ENCODE measurements around the gene MAGI2. TPM values are rescaled to one million over a fixed set of nuclear protein-coding genes. Genes with fewer than 3 reads are reported as not detected.

MAGI2 gene
- total and polyA plus RNA-seq, 4 donors = 3.7 to 25.5 (median 11.6) TPM

DNA sequence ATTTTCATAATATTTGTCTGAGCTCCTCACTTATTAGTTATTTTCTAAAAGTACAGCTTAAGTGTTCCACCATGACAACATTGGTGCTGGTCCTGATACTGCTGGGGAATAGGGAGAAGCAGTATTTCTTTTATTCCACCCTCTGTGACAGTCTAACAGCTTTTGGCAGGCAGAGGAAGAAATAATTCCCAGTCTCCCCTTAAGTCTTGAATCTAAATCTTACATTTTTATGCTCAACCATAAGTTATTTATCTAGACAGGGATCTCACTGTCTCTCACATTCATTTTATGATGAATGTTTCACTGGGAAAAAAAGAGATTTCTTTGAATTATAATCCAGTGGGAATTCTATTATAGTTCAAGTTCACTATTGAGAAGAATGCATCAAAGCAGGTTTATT, 71.5 kb downstream of the MAGI2 start:
- no peaks in the 10 kb centered on the region for H3K36me3 ChIP-seq (ENCODE audit: control insufficient read depth in 1 of 2, insufficient read depth in 2 of 2, low read length in 1 of 2)
- H3K4me3 ChIP-seq (ENCODE audit: low read length in 2 of 2) = no peak overlapping the region
- no peak overlapping the region for H3K27ac ChIP-seq (ENCODE audit: low read depth in 1 of 2, low read length in 2 of 2)
- ATAC-seq (ENCODE audit: low FRiP score) = no peak
- no peaks in the 10 kb centered on the region for H3K27me3 ChIP-seq (ENCODE audit: control insufficient read depth in 1 of 2, insufficient read depth in 2 of 2, low read length in 1 of 2)
- no peaks in the 10 kb centered on the region for H3K4me1 ChIP-seq (ENCODE audit: control insufficient read depth in 1 of 2, insufficient read depth in 2 of 2, low read length in 2 of 2)
- intact Hi-C loops (cut with DNase I) = no loop called here
- no peak for DNase-seq
- no peaks in the 10 kb centered on the region for H3K9me3 ChIP-seq (ENCODE audit: control insufficient read depth, low read length)

DNA sequence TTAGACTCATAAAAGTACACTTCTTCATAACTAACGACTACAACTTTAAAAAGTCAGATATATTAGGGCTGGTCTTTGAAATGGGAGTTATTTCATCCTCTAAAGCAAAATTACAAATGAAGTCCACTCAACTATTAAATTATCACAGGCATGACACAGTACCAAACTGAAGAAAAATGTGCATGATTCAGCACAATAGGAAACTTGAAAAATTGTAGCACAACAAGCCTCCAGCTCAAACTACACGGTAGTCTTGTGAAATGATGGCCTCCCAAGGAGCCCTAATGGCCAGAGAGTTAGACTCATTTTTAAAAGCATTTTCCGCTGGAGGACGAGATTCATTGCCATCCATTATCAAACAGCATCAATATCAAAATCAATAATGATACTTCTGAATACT, 76.4 kb downstream of the MAGI2 start:
- no peaks in the 10 kb centered on the region for H3K4me1 ChIP-seq (ENCODE audit: control insufficient read depth in 1 of 2, insufficient read depth in 2 of 2, low read length in 2 of 2)
- H3K27ac ChIP-seq (ENCODE audit: low read depth in 1 of 2, low read length in 2 of 2) = no peak overlapping the region
- intact Hi-C loops (cut with DNase I) = no loop called here
- no peaks in the 10 kb centered on the region for H3K27me3 ChIP-seq (ENCODE audit: control insufficient read depth in 1 of 2, insufficient read depth in 2 of 2, low read length in 1 of 2)
- H3K9me3 ChIP-seq (ENCODE audit: control insufficient read depth, low read length) = no peaks in the 10 kb centered on the region
- ATAC-seq (ENCODE audit: low FRiP score) (no peak), DNase-seq (no peak)
- no peak overlapping the region for H3K4me3 ChIP-seq (ENCODE audit: low read length in 2 of 2)
- WGBS, 2 donors = 63 to 64% methylated on average over 4 of the region's 4 CpGs
- no peaks in the 10 kb centered on the region for H3K36me3 ChIP-seq (ENCODE audit: control insufficient read depth in 1 of 2, insufficient read depth in 2 of 2, low read length in 1 of 2)

DNA sequence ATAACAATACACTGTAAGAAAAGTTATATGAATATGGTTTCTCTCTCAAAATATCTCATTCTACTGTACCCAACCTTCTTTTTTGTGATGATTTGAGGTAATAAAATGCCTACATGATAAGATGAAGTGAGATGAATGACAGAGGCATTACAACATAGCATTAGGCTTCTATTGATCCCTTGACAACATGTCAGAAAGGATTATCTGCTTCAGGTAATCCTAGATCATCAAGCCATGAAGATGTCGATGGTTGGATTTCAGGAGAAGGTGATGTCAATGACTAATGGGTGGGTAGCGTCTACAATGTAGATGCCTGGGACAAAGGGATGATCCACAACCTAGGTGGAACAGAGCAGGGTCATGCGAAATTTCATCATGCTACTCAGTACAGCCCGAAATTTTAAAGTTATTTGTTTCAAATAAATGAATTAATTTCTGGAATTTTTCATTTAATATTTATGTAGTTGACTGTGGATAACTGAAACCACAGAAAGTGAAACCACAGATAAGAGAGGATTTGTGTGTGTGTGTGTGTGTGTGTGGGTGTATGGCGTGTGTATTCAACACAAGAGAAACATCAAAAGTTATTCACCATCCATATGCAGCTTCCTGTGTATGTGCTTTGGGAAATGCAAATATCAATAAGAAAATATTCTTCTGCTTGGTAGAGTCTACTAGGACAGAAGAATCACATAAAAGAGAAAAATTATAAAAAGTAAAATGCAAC, 77.0 kb downstream of the MAGI2 start:
- WGBS, 2 donors = 89 to 92% methylated on average over 5 of the region's 5 CpGs
- ATAC-seq (ENCODE audit: low FRiP score) (no peak), DNase-seq (no peak)
- intact Hi-C loops (cut with DNase I) = no loop called here
- no peak overlapping the region for H3K4me3 ChIP-seq (ENCODE audit: low read length in 2 of 2)
- no peaks in the 10 kb centered on the region for H3K4me1 ChIP-seq (ENCODE audit: control insufficient read depth in 1 of 2, insufficient read depth in 2 of 2, low read length in 2 of 2)
- H3K27me3 ChIP-seq (ENCODE audit: control insufficient read depth in 1 of 2, insufficient read depth in 2 of 2, low read length in 1 of 2) = no peaks in the 10 kb centered on the region
- H3K36me3 ChIP-seq (ENCODE audit: control insufficient read depth in 1 of 2, insufficient read depth in 2 of 2, low read length in 1 of 2) = no peaks in the 10 kb centered on the region
- H3K9me3 ChIP-seq (ENCODE audit: control insufficient read depth, low read length) = no peaks in the 10 kb centered on the region
- H3K27ac ChIP-seq (ENCODE audit: low read depth in 1 of 2, low read length in 2 of 2) = no peak overlapping the region

DNA sequence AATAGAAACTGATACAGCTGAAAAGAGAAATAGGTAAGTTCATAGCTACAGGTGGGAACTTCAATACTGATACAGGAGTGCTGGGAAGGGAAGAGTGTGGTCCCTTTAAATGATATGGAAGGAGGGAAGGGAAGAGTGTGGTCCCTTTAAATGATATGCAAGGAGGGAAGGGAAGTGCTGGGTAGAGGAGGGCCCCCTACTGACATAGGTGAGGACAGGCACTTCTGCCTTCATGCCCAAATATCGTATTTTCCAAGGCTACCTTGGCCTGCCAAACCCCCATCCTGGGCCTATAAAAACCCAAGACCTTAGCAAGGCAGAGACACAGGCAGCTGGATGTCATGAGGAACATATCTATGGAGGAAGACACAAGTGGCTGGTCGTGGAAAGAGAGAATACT, 92.3 kb downstream of the MAGI2 start:
- intact Hi-C loops (cut with DNase I) = no loop called here
- no peak for ATAC-seq (ENCODE audit: low FRiP score)
- peaks cover 3% of the 10 kb centered on the region for H3K9me3 ChIP-seq (ENCODE audit: control insufficient read depth, low read length)
- no peaks in the 10 kb centered on the region for H3K4me1 ChIP-seq (ENCODE audit: control insufficient read depth in 1 of 2, insufficient read depth in 2 of 2, low read length in 2 of 2)
- no peak overlapping the region for H3K4me3 ChIP-seq (ENCODE audit: low read length in 2 of 2)
- no peak overlapping the region for H3K27ac ChIP-seq (ENCODE audit: low read depth in 1 of 2, low read length in 2 of 2)
- WGBS, 2 donors = 72 to 78% methylated on average over 2 of the region's 2 CpGs
- H3K36me3 ChIP-seq (ENCODE audit: control insufficient read depth in 1 of 2, insufficient read depth in 2 of 2, low read length in 1 of 2) = no peaks in the 10 kb centered on the region
- no peaks in the 10 kb centered on the region for H3K27me3 ChIP-seq (ENCODE audit: control insufficient read depth in 1 of 2, insufficient read depth in 2 of 2, low read length in 1 of 2)
- no peak for DNase-seq

DNA sequence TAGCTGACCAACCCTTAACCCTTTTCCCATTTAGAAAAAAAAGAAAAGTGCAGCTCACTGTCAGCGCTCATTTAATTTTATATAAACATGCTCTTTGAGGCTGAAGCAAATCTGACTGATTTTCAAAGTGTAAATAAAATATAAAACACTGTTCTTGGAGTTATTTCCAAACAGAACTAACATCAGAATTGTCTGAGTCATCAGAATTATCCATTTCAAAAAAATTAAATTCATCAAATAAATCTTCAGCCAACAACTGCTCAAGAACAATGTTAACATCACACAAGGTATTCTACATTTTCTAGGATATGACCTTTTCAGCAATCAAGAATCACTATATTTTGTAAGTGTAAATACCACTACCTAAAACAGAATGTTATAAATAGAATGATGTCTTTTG, 93.6 kb downstream of the MAGI2 start:
- Histone ChIP-seq H3K4me1 (ENCODE audit: control insufficient read depth in 1 of 2, insufficient read depth in 2 of 2, low read length in 2 of 2) (no peaks in the 10 kb centered on the region), H3K36me3 (ENCODE audit: control insufficient read depth in 1 of 2, insufficient read depth in 2 of 2, low read length in 1 of 2) (no peaks in the 10 kb centered on the region), H3K27me3 (ENCODE audit: control insufficient read depth in 1 of 2, insufficient read depth in 2 of 2, low read length in 1 of 2) (no peaks in the 10 kb centered on the region), H3K9me3 (ENCODE audit: control insufficient read depth, low read length) (peaks cover 3% of the 10 kb centered on the region), H3K27ac (ENCODE audit: low read depth in 1 of 2, low read length in 2 of 2) (no peak overlapping the region), H3K4me3 (ENCODE audit: low read length in 2 of 2) (no peak overlapping the region)
- ATAC-seq (ENCODE audit: low FRiP score) = no peak
- DNase-seq = no peak
- intact Hi-C loops (cut with DNase I) = no loop called here
- WGBS, 2 donors = 97% methylated on average over 1 of the region's 1 CpG

DNA sequence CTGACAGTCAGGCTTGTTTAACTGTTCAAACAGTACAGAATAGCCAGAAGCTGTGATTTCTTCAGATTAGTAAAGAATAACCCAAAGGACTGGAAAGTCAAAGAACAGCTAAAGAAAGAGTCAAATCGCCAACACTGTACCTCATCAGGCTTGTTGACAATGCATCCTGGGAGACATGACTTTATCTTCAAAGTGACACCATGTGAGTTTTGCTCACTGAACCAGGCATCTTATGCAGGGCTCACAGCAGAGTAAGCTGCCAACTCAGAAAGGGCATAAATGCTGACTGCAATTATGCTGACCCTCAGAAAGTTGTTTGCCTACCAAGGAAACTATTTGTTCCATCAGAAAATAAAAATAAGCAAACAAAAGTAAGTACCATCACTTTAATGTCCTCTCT, 96.4 kb downstream of the MAGI2 start:
- intact Hi-C loops (cut with DNase I) = no loop called here
- ATAC-seq (ENCODE audit: low FRiP score) (no peak), DNase-seq (no peak)
- Histone ChIP-seq H3K36me3 (ENCODE audit: control insufficient read depth in 1 of 2, insufficient read depth in 2 of 2, low read length in 1 of 2) (no peaks in the 10 kb centered on the region), H3K9me3 (ENCODE audit: control insufficient read depth, low read length) (peaks cover 3% of the 10 kb centered on the region), H3K27ac (ENCODE audit: low read depth in 1 of 2, low read length in 2 of 2) (no peak overlapping the region), H3K27me3 (ENCODE audit: control insufficient read depth in 1 of 2, insufficient read depth in 2 of 2, low read length in 1 of 2) (no peaks in the 10 kb centered on the region), H3K4me3 (ENCODE audit: low read length in 2 of 2) (no peak overlapping the region), H3K4me1 (ENCODE audit: control insufficient read depth in 1 of 2, insufficient read depth in 2 of 2, low read length in 2 of 2) (no peaks in the 10 kb centered on the region)
- WGBS, 2 donors = 41 to 54% methylated on average over 1 of the region's 1 CpG

DNA sequence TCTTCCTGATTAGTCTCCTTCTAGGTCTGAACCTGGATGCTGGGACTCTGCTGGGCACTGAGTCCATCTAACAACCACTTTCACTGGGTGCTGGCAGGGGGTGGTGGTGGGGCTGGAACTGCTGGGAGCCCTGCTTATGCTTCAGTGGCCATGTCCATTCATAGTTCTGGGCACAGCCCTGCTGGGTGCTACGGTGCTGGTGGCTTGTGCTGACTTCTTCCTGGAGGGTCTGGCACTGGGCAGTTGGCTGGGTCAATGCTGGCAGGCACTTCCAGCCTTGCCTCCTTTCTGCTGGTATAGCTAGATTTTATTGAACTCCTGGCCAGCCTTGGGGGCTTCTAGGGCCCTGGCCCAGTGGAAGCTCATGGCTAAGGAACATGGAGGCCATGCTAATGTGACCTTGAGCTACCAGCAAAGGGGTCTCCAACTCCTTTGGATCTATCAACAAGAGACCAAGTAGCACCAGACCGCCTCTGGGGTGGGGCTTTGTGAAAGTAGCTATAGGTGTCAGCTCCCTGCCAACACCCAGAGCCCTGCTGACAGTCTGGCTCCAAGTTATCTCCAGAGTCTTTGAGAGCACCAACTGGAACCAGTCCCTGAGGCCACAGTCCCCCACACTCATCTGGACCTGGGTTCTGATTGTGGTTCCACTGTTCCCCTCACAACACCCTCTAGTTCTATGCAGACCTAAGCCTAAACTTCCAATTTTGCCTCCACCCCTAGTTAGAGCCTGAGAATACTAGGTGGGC, 99.6 kb downstream of the MAGI2 start:
- intact Hi-C loops (cut with DNase I) = no loop called here
- WGBS, 2 donors = 96 to 100% methylated on average over 2 of the region's 2 CpGs

DNA sequence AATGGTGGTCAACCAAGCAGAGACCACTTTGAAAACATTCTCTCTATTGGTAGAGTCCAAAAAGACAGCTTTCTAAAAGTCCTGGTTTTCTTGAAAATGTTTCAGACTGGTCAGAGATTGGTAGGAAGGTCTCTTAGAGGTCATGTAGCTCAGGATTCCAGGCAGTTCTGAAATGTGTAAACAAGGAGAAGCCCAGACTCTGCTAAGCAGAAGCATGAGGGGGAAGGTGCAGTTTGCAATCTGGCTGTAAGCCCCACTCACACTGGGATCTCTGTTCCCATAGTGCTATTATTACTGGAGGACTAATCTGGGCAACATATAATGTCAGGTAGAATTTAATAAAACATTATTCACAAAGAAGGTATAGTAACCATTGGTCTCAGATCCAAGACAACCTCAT, 101.1 kb downstream of the MAGI2 start:
- no peaks in the 10 kb centered on the region for H3K36me3 ChIP-seq (ENCODE audit: control insufficient read depth in 1 of 2, insufficient read depth in 2 of 2, low read length in 1 of 2)
- no peak for DNase-seq
- H3K4me1 ChIP-seq (ENCODE audit: control insufficient read depth in 1 of 2, insufficient read depth in 2 of 2, low read length in 2 of 2) = no peaks in the 10 kb centered on the region
- H3K27me3 ChIP-seq (ENCODE audit: control insufficient read depth in 1 of 2, insufficient read depth in 2 of 2, low read length in 1 of 2) = no peaks in the 10 kb centered on the region
- intact Hi-C loops (cut with DNase I) = no loop called here
- no peak for ATAC-seq (ENCODE audit: low FRiP score)
- no peak overlapping the region for H3K4me3 ChIP-seq (ENCODE audit: low read length in 2 of 2)
- H3K27ac ChIP-seq (ENCODE audit: low read depth in 1 of 2, low read length in 2 of 2) = no peak overlapping the region
- H3K9me3 ChIP-seq (ENCODE audit: control insufficient read depth, low read length) = no peaks in the 10 kb centered on the region

More for the DNA sequence above, 99.6 kb downstream of the MAGI2 start:
- ATAC-seq (ENCODE audit: low FRiP score) (peak; percentile 26), DNase-seq (no peak)
- Histone ChIP-seq H3K27me3 (ENCODE audit: control insufficient read depth in 1 of 2, insufficient read depth in 2 of 2, low read length in 1 of 2) (no peaks in the 10 kb centered on the region), H3K36me3 (ENCODE audit: control insufficient read depth in 1 of 2, insufficient read depth in 2 of 2, low read length in 1 of 2) (no peaks in the 10 kb centered on the region), H3K4me1 (ENCODE audit: control insufficient read depth in 1 of 2, insufficient read depth in 2 of 2, low read length in 2 of 2) (no peaks in the 10 kb centered on the region), H3K9me3 (ENCODE audit: control insufficient read depth, low read length) (no peaks in the 10 kb centered on the region), H3K4me3 (ENCODE audit: low read length in 2 of 2) (no peak overlapping the region), H3K27ac (ENCODE audit: low read depth in 1 of 2, low read length in 2 of 2) (no peak overlapping the region)

DNA sequence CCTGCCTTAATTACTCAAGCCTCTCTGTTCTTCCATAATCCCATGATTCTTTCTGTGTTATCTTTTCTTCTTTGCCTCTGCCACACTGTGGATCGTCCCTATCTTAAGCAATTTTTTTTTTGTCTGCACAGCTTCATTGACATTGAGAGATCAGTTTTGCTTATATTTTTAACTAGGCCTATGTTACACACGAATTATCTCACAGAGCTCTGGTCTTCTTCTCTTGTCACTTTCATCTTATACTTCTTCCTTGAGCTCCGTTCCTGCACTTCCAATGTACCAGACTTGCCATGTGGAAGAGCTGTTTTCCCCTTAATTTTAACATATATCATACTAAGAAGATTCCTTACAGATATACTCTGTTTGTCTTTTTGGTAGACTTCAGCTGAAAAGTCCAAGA, 106.1 kb downstream of the MAGI2 start:
- intact Hi-C loops (cut with DNase I) = no loop called here
- H3K9me3 ChIP-seq (ENCODE audit: control insufficient read depth, low read length) = no peaks in the 10 kb centered on the region
- H3K4me3 ChIP-seq (ENCODE audit: low read length in 2 of 2) = no peak overlapping the region
- H3K27me3 ChIP-seq (ENCODE audit: control insufficient read depth in 1 of 2, insufficient read depth in 2 of 2, low read length in 1 of 2) = no peaks in the 10 kb centered on the region
- DNase-seq (no peak), ATAC-seq (ENCODE audit: low FRiP score) (no peak)
- H3K4me1 ChIP-seq (ENCODE audit: control insufficient read depth in 1 of 2, insufficient read depth in 2 of 2, low read length in 2 of 2) = no peaks in the 10 kb centered on the region
- WGBS, 2 donors = 73 to 75% methylated on average over 3 of the region's 3 CpGs
- H3K27ac ChIP-seq (ENCODE audit: low read depth in 1 of 2, low read length in 2 of 2) = no peak overlapping the region
- no peaks in the 10 kb centered on the region for H3K36me3 ChIP-seq (ENCODE audit: control insufficient read depth in 1 of 2, insufficient read depth in 2 of 2, low read length in 1 of 2)
